MM.1S (cell line): ENCODE results near the gene KHSRP.

ENCODE experiments used
- EZH2 ChIP-seq: fragments of 300-600 bp; sonication (generic); optimal IDR thresholded peaks from 2 replicates; pipeline ENCODE3; 2017; ENCODE audit warnings: low read depth, mild to moderate bottlenecking, antibody characterized with exemption, low read length, mixed read lengths
- TF ChIP-seq, protein P1 (sequence below): fragments of 300-600 bp; sonication (generic); IDR thresholded peaks from 2 replicates; pipeline ENCODE4 v1.5.1; 2016; ENCODE audit warnings: antibody characterized with exemption, low read length, mixed read lengths

DNA sequence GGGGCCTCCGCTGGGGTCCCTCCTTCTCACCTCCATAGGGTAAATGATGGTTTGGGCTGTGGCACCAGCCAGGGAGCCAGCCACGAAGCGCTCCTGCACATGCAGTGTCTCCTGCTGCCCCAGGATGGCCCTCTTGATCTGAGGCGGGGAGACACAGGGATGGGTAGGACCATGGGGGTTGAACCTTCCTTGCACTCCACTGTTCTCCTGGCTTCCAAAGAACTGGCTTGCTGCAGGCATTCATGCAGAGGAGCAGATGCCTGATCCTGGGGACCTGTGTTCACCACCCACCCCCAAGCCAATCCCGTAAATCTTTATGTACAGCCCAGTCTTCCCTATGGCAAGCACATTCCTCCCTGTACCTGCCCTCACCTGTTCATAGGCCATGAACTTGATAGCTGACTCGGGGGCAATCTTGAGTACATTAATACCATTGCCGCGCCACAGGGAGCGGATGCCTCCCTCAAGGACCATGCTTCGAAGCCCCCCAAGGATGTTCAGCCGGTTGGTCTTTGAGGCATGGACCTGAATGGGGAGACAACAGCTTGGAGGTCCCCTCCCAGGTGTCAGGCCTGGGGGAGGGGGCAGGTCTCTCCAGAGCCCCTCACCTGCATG lies 29.4 kb upstream of the KHSRP start:
- TF ChIP-seq, protein P1, sequence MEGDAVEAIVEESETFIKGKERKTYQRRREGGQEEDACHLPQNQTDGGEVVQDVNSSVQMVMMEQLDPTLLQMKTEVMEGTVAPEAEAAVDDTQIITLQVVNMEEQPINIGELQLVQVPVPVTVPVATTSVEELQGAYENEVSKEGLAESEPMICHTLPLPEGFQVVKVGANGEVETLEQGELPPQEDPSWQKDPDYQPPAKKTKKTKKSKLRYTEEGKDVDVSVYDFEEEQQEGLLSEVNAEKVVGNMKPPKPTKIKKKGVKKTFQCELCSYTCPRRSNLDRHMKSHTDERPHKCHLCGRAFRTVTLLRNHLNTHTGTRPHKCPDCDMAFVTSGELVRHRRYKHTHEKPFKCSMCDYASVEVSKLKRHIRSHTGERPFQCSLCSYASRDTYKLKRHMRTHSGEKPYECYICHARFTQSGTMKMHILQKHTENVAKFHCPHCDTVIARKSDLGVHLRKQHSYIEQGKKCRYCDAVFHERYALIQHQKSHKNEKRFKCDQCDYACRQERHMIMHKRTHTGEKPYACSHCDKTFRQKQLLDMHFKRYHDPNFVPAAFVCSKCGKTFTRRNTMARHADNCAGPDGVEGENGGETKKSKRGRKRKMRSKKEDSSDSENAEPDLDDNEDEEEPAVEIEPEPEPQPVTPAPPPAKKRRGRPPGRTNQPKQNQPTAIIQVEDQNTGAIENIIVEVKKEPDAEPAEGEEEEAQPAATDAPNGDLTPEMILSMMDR, result no peak
- no peak for TF ChIP-seq EZH2
